Fibroblast of villous mesenchyme (primary cell): ENCODE data around the gene ADD3. TPM values are rescaled to one million over a fixed set of nuclear protein-coding genes. Genes with fewer than 3 reads are reported as not detected.
A peak's percentile ranks its signal among the peaks of the same experiment; 100 is the strongest.
"Not testable (repeated sequence)": the region's sequence is repeated elsewhere in the genome, so short reads cannot be mapped to it uniquely, and the experiment has no call there.

Source experiments
- DNase-seq: peaks from one replicate; pipeline ENCODE4 v3.0.0-alpha.2; 2010; ENCODE audit warnings: low read depth
- H3K4me3 ChIP-seq: 2 replicates; pipeline ENCODE4 v1.5.1; 2011; ENCODE audit warnings: low read depth, mild to moderate bottlenecking, low read length
- CTCF ChIP-seq: IDR thresholded peaks from 2 replicates; pipeline ENCODE4 v1.5.1; 2012; ENCODE audit warnings: low read depth, mild to moderate bottlenecking, low read length; ENCODE audit not compliant: insufficient read depth
- total RNA-seq: library from RNA; depleted of rRNA; stranded (reverse); fragments of >200 nt; gene quantifications from 2 replicates; pipeline ENCODE4 v1.2.3, GENCODE V29; 2012

Gene ADD3
- total RNA-seq, 1 donor = 97.6 TPM

GRCh38 chr10:110048781-110049180, 41.0 kb downstream of the ADD3 start:
- TF ChIP-seq CTCF = no peak
- H3K4me3 ChIP-seq = no peak overlapping the region
- no peak for DNase-seq

GRCh38 chr10:110049889-110050591, 42.3 kb downstream of the ADD3 start:
- DNase-seq = not testable (repeated sequence)

GRCh38 chr10:110051487-110051886, 43.7 kb downstream of the ADD3 start:
- H3K4me3 ChIP-seq = no peak overlapping the region
- no peak for DNase-seq
- no peak for TF ChIP-seq CTCF

More at GRCh38 chr10:110049889-110050591, 42.3 kb downstream of the ADD3 start:
- not testable (repeated sequence) for H3K4me3 ChIP-seq

GRCh38 chr10:110052916-110053315, 45.1 kb downstream of the ADD3 start:
- no peak for DNase-seq
- TF ChIP-seq CTCF = no peak
- no peak overlapping the region for H3K4me3 ChIP-seq

GRCh38 chr10:110056822-110057221, 49.0 kb downstream of the ADD3 start:
- DNase-seq = peak; percentile 65
- TF ChIP-seq CTCF = no peak
- no peak overlapping the region for H3K4me3 ChIP-seq

GRCh38 chr10:110057456-110057855, 49.7 kb downstream of the ADD3 start:
- no peak overlapping the region for H3K4me3 ChIP-seq
- peak; percentile 30 for DNase-seq
- no peak for TF ChIP-seq CTCF

GRCh38 chr10:110058212-110058611, 50.4 kb downstream of the ADD3 start:
- DNase-seq = no peak
- TF ChIP-seq CTCF = no peak
- H3K4me3 ChIP-seq = no peak overlapping the region
